Activated CD4-positive, CD25-positive, alpha-beta regulatory T cell treated with anti-CD3 and anti-CD28 coated beads, Interleukin-2, amount 50 U/mL, for 16 hours (primary cell): ENCODE data around the gene NAPEPLD.
"Not testable (repeated sequence)": the region's sequence is repeated elsewhere in the genome, so short reads cannot be mapped to it uniquely, and the experiment has no call there.

Source experiments
- DNase-seq: peaks from one replicate; pipeline ENCODE4 v3.0.0-alpha.2; 2020; ENCODE audit warnings: low read depth, low spot score

NAPEPLD gene

DNA sequence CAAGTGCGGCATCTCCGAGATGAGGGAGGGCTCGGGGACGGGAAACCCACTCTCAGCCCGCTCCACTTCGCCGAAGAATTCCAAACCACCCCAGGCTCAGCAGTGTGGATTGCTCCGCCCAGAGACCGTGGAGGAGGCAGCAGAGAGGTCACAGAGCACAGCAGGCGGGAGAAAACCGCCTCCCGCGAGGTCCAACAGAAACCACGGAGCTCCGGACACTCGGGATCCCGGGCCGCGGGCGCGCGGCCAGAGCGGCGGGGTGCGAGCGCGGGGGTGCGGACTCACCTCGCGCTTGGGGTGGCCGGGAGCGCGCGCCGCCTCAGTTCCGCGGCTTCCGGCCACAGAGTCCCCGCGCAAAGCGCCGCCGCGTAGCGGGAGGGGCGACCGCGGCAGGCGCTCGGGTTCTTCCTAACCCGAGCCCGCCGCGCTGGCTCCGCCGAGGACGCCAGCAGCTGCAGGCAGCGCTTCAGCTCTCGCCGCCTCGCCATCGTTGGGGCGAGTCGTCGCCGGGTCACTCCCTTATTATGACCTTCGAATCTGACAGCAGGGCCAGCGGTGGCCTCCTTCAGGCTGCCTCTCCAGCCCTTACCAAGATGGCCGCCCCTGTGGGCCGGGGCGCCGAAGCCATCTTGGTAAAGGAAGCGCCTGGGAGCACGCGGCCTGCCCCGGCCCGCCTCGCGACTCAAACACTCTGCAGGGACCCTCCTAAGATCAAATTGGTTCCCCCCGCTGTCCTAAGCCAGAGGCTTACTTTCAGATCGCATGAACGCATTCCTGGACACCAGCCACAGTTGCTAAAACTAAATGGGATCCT lies at the start of gene NAPEPLD:
Gene NAPEPLD, minus strand, starts transcription at position 106 of the 814 bp plus-strand sequence. CDS start 20,323 bp downstream, outside the sequence.
- peak; percentile 37 for DNase-seq

DNA sequence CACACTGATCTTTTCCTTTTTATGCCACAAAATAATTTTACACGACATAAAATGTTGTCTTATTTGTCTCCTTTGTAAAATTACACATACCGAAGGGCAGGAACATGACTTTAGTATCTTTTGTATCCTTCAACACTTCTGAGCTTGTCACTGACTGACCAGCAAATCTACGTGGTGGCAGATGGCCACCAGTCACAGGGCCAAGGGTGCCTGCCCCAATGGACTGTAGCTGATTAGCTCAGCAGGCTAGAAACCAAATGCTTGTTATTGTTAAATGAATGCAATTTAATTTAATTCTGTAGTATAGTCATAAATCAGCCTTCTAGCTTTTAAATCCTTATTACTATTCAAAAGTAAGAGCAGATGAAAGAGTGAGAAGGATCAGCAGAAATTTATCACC lies 49.2 kb upstream of the NAPEPLD start:
- not testable (repeated sequence) for DNase-seq

DNA sequence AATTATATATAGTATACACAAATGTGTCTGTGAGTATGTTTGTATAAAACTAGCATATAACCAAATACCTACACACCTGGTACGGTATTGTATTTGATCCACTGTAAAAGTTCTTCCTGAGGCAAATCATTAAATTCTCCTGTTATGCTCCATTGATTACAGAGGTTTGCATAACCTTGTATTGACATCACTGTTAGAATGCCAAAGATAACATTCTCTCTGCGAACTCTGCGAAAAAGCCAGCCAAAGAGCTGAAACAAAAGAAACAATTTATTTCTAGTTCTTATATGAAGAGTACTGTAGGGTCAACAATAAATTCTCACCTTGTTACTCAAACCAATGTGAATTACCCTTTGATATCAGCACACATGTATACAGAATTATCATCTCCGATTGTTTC lies 46.5 kb upstream of the NAPEPLD start:
- DNase-seq = not testable (repeated sequence)

DNA sequence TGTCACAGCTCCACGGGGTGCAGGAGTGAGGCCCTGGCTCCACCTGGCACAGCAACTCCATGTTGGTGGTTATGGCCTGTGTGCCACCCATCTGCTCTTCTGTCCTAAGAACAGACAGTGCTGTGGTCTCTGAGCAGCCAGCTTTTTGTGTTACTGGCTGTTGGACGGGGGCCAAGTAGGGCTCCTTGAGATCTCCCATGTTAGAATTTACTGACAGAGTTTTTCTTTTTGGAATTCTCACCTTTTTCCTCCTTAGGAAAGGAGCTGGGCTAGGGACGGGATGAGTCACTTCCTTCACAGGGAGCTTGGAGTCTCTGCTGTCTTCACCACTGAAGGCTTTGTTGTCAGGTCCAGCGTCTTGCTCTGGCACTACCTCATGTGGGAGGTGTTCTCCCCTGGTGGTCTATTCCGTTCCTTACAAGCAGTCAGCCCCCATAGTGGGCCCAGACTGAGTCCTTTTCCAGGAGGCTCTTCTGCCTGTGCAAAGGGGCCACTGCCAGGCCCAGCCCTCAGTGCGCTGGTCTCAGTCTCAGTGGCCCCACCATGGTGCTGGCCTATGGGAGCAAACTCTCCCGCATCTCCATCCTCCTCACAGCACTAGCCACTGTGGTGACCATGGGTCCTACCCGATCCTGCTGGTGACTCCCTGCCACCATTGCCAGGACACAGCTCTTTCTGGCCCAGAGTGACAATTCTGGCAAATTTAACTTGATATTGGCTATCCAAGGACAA lies 23.7 kb upstream of the NAPEPLD start:
- not testable (repeated sequence) for DNase-seq

DNA sequence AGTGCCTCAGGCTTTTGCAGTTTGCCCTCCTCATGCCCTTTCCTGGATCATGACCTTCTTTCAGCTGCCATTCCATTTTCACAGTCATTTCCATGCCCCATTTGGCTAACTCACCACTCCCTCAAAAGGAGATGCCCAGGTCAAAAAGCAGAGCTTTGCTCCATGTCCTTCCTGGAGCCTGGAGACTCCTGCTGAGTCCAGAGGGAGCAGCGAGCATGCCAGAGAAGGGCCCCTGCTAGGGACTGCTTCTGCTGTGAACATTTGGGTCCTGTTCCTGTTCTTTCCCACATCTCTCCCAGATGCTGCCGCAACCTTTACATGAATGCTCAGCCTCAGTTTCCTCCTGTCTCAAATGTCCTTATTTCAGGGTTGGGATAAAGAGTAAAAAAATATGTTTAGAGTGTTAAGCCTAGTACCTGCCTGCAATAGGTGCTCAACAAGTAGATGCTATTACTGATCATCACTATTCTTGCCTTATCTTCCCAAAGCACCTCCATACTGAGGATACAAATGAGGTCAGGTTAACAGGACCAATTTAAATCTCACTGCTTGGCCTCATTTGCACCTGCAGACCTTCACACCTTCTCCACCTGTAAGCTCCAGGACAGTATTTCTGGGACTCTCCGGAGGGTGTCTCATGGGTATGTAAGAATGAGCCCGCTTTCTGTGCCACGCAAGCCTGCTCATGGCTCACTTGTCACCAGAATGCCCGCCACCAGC lies 23.0 kb upstream of the NAPEPLD start:
- not testable (repeated sequence) for DNase-seq

DNA sequence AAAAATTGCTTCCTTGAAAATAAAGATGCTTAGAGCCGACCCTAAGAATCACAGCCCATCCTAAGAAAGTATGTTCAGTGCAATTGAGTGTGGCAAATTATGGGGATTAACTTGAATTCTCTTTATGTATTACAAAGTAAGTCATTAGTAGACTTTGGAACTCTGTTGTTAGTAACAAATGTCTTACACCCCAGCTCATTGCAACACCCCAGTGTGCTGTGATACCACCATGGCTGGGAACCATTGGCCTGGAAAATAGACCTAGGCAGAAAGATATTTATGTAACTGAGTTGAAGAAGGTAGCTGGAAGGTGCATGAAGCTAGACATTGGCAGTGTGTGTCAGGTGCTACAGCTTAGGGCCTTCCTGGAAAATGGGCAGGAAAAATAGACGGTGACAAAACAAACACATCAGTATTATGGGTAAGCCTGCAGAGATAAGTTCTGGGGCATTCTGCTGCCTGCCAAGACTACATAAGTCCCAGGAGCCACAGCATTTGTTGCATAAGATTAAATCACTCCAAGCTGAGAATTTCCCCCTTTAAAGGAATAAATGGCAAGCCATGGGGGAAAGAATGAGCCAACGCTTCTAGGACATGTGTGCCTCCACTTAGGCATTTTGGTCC lies 18.1 kb upstream of the NAPEPLD start:
- DNase-seq = not testable (repeated sequence)

DNA sequence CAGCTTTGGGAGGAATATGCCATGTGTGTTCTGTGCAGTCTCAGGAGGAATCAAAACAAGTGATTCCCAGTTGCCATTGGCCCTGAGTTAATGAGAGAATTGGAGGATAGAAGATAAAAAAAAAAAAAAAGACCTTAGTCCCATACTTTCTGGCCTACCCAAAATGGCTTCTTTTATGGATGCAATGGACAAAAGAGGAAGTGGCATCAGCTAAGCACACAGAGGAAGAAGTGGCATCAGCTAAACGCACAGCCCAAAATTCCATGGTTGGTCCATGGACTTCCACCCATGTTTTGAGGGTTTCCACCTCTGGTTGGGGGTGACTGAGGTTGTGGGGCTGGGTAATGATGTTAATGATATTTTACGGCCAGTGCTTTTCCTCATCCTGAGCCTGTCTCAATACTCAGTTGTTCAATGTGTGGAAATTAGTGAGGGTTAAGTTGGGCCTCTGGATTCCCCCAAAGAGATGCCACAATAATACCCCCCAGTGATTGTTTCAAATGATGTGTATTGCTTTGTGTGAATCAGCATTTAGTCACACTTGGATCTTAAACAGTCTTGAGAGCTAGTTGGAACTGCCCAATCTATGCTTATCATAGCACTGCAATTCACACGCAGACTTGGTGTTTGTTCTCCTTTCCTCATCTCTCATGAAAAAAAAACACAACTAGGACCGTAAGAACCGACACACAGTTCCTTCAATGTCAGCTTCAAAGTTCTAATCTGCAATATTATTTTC lies 14.4 kb upstream of the NAPEPLD start:
- not testable (repeated sequence) for DNase-seq

DNA sequence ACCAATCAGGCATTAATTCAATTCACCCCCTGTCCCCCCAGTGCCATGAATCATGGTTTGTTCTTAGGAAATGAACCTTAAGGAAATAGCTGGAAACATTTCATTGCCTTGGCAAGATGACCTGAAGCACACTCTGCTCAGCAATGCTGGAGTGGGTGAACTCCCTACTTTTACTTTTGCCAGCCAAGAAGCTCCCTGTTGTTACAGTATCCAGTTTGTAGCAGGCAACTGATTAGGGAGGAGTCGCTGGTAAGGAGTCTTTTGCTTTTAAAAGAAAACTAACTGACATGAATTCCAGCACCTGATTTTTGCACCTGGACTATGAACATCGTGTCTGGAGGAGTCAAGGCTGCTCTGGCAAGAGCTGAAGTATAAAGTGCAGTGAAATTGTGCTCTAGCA lies 13.7 kb upstream of the NAPEPLD start:
- DNase-seq = not testable (repeated sequence)

DNA sequence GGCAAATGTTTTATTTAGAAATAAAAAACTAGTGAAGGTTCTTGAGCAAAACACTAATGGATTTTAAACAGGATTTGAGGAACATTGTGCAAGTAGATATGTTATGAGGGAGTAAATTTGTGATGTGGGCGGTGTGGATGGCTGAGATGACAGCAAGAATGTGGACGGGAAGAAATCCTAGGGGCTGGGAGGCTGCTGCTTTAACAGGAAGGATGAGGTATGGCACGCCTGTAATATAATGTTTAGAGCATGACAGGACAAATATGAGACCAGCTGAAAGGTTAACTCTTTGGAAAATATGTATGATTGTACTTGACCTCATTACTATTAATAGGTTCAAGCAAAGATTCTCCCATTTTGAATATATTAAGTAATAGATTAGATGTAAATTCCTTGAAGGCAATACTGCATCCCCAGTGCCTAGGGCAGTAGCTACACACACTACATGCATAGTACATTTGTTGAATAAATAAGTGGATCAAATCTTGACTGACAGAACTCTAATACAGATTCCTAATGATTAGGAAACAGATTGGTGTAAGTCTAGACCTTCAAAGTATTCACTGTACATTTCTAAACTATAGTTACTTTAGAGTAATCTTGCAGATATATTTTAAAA lies 13.2 kb upstream of the NAPEPLD start:
- not testable (repeated sequence) for DNase-seq

DNA sequence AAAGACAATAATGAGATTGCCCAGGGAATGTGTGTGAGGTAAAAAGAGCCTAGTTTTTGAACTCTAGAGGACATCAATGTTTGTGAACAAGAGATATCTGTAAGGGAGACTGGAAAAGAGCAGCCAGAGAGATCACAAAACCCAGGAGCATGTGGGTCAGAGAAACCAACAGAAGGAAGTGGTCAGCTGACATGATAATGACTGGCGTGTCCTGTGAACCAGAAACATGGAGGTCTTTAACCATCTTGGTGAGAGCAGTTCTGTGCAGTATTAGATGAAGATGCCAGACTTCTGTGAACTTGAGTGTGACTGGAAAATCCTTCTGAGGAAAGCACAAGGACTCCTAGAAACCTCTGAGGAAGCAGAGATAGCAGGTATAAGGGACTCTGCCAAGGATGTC lies 10.2 kb upstream of the NAPEPLD start:
- not testable (repeated sequence) for DNase-seq

DNA sequence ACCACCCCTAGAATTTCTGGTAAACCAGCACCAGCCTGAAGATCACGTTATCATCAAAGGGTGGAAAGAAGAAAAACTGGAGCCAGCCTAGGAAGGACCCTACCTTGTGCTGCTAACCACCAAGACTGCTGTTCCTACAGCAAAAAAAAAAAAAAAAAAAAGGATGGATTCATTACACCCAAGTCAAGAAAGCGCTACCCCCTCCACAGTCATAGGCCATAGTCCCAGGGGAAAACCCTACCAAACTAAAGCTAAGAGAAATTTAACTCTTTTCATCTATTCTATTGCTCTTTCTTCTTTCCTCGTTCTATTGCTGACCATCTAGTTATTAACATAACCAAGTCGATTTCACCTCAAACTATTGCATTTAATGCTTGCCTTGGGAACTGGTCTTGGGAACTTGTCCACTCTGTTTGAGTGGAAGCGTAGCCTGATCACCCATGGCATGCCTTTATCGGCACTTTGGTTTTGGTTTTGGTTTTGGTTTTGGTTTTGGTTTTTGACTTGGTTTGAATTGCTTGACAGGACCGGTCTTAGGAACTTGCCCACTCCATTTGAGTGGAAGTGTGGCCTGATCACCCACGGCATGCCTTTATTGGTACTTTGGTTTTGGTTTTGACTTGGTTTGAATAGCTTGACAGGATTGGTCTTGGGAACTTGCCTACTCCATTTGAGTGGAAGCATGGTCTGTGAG lies 6.6 kb upstream of the NAPEPLD start:
- DNase-seq = not testable (repeated sequence)

DNA sequence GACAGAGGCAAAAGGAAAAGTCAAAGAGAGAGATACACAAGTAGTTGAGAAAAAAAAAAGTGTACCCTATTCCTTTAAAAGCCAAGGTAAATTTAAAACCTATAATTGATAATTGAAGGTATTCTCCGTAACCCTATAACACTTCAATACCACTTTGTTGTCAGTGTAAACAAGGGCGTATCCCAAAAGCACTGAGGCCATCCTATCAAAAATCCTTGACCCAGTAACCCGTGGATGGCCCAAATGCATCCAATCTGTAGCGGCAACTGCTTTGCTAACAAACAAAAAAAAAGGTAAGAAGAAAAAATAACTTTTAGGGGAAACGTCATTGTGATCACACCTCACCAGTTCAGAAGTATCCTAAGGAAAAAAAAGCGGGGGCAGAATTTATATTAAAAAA lies 5.1 kb upstream of the NAPEPLD start:
- no peak for DNase-seq

DNA sequence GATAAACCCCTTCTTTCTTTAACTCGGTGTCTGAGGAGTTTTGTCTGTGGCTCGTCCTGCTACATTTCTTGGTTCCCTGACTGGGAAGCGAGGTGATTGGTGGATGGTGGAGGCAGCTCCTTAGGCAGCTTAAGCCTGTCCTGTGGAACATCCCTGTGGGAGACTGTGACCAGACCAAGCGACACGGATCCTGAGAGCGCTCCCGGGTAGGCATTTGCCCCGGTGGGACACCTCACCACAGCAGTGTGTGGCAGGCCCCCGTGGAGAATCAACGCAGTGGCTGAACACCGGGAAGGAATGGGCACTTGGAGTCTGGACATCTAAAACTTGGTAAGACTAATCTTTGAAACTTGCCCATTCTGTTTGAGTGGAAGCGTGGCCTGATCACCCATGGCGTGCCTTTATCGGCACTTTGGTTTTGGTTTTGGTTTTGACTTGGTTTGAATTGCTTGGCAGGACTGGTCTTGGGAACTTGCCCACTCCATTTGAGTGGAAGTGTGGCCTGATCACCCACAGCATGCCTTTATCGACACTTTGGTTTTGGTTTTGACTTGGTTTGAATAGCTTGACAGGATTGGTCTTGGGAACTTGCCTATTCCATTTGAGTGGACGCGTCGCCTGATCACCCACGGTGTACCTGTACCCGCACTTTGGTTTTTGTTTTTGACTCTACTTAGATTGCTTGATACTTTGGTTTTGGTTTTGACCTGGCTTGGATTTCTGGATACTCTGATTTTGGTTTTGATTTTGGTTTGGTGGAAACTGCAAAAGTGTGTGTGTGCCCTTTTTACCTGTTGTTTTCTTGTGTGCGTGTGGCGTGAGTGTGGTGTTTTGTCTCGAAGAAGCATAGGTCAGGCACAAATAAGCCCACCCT lies 4.1 kb upstream of the NAPEPLD start:
- not testable (repeated sequence) for DNase-seq

DNA sequence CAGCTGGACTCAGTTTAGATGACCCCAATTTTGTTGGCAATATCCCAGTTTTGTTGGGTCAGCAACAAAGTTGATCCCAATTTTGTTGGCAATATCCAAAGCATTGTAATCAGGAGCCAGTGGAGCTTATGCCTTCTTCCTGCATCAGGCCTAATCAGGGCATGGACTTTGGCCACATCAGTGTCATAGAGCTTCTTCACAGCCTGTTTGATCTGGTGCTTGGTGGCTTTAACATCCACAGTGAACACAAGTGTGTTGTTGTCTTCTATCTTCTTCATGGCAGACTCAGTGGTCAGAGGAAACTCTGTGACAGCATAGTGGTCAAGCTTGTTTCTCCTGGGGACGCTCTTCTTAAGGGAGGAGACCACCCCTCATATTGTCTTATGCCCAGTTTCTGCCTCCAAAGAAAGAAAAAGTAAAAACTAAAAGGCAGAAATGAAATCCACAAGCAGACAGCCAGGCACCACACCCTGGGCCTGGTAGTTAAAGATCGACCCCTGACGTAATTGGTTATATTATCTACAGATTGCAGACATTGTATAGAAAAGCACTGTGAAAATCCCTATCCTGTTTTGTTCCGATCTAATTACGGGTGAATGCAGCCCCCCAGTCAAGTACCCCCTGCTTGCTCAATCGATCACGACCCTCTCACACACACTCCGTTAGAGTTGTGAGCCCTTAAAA lies 3.2 kb upstream of the NAPEPLD start:
- DNase-seq = not testable (repeated sequence)

DNA sequence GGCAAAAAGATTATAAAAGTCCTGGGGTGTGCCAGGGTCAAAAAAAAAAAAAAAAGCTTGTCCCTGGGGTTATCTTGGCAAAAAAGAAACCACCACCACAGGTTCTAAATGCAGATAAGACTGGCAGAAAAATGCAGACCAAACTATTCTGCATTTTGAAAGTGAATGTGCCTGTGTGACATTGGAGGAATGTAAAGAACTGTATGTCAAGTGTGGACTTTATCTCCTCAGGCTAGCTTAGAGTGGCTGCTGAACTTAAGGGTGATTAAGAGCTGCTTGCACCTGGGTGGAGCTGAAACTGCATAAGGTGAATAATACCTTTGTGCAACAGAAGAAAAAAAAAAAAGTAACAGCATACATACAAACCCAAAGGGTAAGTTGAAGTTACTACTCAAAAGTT lies 1.3 kb upstream of the NAPEPLD start:
- DNase-seq = no peak

DNA sequence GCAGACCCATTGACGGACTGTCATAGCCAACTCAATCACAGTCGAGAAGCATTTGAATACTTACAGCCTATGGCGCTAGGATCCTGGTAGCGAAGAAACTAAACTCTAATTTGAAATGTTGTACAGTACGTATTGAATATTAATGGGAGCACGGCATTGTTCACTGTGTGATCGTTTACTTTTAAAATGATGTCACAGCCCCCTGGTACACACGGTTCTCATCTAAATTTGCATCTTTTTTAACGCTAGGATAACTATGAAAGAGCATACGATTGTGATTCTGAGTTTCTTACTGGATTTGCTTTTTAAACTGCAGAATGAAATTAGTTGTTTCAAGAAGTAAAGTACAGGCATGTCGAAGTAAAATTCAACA lies 895 bp upstream of the NAPEPLD start:
- no peak for DNase-seq

DNA sequence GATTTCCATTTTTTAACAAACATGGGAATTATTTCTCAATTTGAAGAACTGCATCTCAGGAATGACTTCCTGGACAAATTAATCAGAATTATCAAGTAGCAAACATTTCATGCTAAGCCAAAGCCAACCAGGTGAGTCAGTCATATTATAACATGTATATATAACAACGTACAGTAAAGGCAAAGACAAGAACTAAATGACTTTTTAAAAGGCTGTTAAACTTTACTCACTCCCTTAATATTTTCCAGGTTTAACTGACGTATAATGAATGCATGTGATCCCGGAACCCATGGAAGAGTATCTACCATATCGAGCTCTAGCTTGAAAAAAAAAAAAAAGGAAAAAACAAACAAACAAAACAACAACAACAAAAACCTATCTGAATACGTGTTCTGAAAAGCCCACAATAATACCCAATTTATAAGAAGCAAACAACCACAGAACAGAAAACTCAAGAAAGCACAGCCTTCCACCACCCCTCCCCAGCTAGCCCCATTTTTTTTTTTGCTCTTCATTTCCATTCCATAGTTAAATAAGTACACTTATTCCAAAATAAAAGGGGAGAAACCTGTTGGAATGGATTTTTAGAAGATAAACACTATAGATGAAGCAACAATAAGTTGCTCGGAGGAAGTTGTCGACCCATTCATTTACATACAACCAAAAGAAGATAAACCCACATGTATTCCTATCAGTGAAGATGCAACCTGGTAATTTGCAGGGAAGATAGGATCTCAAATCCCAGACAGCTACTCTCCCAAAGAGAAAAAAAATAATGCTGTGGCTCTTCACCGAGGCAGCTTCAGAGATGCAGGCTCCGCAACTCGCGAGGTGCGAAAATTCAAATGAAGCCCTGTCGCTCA lies 537 bp downstream of the NAPEPLD start:
- no peak for DNase-seq
